ENCODE results near the gene TMEM107.
A peak's percentile ranks its signal among the peaks of the same experiment; 100 is the strongest.

Gene TMEM107

DNA sequence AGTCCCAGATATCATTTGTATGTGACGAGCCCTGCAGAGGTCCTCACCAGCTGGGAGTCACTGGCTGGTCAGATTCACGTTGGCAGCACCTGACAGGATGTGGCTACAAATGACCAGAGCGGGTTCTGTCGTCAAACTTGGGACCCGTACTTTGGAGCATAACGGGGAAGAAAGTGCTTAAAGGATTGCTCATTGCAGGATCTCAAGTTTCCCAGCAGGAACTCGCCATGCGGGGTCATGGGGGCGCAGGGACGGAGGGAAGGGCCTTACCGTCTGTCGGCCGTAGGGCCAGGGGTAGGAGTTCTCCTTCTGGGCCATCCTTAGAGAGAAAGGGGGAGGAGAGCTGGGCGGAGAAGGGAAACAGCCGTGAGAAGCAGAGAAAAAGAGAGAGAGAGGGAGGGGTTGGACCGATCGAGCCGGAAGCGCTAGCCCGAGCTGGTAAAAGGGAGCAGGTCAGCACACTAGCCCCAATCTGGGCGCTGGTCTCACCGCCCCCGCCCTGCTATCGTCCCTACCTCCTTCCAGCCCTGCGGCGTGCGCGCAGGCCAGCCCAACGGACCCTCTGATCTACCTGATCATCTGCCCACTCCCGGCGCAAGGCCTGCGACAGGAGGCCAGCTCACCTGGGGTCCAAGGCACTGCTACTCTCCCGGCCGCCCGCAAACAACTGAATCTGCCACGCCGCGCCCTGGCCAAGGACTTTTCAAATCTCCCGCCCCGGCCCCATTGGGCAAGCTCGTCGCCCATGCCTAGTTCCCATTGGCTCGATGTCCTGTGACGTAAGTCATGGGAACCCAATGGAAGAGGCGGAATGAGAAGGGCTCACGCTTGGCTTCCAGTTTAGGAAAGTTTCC lies 34.0 kb upstream of the TMEM107 start, which contains the start of gene AURKB:
Gene AURKB, minus strand, starts transcription at position 669 of the 854 bp plus-strand sequence. Its CDS starts 351 bp downstream, at position 318.
- peak; percentile 88 to 95 (median 88) for DNase-seq
- peak; percentile 100 for ATAC-seq (replicated peaks)
- Mint-ChIP-seq H3K36me3 (ENCODE audit: insufficient read depth) (peaks cover 21% of the 10 kb centered on the region), H3K27me3 (no peaks in the 10 kb centered on the region), H3K9me3 (no peaks in the 10 kb centered on the region), H3K27ac (peak within 1 kb of the TSS; percentile 87 to 90), H3K4me1 (ENCODE audit: low read depth in 2 of 2) (peaks cover 16 to 18% of the 10 kb centered on the region in 2 donors), H3K4me3 (peak within 1 kb of the TSS; percentile 88 to 95)

DNA sequence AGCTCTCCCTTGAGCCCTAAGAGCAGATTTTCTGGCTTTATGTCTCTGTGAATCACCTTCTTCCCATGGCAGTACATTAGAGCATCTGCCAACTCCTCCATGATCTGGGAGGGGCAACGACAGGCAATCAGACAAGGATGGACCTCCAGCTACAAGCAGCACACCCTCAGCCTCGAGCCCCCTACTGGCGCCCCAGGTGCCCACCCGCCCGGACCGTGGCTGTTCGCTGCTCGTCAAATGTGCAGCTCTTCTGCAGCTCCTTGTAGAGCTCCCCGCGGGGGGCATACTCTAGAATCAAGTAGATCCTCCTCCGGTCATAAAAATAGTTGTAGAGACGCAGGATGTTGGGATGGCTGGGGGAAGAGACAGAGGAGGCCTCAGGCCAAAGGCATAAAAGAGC lies 30.4 kb upstream of the TMEM107 start:
- ATAC-seq (replicated peaks), result no peak
- Mint-ChIP-seq H3K27ac (no peak overlapping the region), H3K4me3 (no peak overlapping the region), H3K36me3 (ENCODE audit: insufficient read depth) (peaks cover 15% of the 10 kb centered on the region), H3K27me3 (no peaks in the 10 kb centered on the region), H3K9me3 (no peaks in the 10 kb centered on the region), H3K4me1 (ENCODE audit: low read depth in 2 of 2) (peaks cover 16 to 18% of the 10 kb centered on the region in 2 donors)
- no peak for DNase-seq

DNA sequence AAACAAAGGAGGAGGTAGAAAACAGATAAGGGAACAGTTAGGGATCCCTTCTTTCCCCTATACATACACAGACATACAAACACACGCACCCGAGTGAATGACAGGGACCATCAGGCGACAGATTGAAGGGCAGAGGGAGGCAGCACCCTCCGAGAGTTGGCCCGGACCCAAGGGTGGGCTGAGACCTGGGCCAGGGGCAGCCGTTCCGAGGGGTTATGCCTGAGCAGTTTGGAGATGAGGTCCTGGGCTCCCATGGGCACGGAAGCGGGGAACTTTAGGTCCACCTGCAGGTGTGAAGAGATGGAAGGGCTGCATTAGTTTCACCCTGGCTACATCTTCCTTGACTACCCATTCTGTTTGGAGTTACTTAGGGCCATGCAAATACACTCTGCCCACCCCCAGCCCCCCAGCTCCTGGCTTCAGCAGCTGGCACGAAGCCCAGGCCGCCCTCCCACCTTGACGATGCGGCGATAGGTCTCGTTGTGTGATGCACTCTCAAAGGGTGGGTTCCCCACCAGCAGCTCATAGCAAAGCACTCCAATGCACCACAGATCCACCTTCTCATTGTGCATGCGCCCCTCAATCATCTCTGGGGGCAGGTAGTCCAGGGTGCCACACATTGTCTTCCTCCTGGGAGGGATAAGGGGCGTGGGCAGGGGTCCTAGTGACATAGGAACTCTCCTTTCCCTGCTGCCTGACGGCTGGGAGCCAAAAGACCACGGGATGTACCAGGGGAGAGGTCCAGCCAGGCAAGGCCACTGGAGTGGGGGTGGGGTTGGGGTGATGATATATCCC lies 28.8 kb upstream of the TMEM107 start:
- DNase-seq (no peak), ATAC-seq (replicated peaks) (no peak)
- H3K4me3 Mint-ChIP-seq, result no peak overlapping the region
- peaks cover 14% of the 10 kb centered on the region for H3K36me3 Mint-ChIP-seq (ENCODE audit: insufficient read depth)
- no peak overlapping the region for H3K27ac Mint-ChIP-seq
- H3K9me3 Mint-ChIP-seq, result no peaks in the 10 kb centered on the region
- no peaks in the 10 kb centered on the region for H3K27me3 Mint-ChIP-seq
- peaks cover 8 to 9% of the 10 kb centered on the region in 2 donors for H3K4me1 Mint-ChIP-seq (ENCODE audit: low read depth in 2 of 2)

DNA sequence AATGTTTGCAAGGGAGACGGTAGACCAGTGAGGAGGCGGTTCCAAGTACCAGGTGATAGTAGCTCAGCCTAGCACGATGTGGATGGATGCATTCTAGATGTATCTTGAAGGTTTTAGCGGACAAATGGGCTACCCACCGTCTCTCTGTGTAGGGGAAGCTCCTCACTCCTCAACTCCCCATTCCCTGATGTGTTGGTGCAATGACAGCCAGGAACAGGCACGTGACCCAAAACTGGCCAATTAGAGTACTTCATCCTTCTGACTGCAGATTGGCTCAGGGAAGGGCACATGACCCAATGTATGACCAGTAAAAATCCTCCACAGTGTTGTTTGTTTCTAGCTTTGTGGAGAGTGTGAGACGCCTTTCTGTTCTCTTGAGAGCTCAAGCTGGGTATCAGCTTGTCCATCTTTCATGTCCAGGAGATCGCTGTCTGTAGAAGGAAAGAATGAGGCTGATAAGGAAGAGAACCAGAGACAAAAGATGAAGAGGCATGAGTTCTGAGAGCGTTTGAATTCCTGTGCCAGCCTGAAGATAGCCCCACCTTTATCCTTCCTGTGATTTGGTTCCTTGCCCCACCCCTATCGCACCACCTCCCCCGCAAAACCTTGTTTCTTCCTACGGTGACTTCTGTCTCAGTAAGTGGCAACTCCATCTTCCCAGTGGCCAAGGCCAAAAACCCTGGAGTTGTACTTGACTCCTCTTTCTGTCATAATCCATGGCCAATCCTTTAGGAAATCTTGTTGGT lies 16.1 kb upstream of the TMEM107 start:
- ATAC-seq (replicated peaks), result peak; percentile 9

DNA sequence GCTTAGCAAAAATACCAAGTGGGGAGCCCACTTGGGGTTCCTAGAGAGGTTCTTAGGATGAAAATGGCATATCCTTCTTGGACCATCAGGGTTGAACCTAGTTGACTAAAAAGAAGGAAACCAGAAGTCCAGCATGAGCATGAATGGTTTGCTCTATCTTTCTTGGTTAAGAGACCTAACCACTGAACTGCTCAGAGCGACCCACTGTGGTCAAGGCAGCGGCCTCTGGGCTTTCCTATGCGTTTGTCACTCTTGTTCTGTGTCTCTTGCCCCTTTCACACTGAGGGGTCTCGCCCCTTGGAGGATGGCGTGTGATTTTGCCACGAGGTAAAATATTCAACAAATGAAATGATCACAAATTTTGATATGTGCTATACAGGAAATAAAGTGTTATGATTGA lies 14.3 kb upstream of the TMEM107 start:
- no peaks in the 10 kb centered on the region for H3K27me3 Mint-ChIP-seq
- H3K27ac Mint-ChIP-seq, result no peak overlapping the region
- peaks cover 11% of the 10 kb centered on the region for H3K36me3 Mint-ChIP-seq (ENCODE audit: insufficient read depth)
- DNase-seq (no peak), ATAC-seq (replicated peaks) (no peak)
- no peaks in the 10 kb centered on the region for H3K9me3 Mint-ChIP-seq
- peaks cover 10 to 11% of the 10 kb centered on the region in 2 donors for H3K4me1 Mint-ChIP-seq (ENCODE audit: low read depth in 2 of 2)
- H3K4me3 Mint-ChIP-seq, result no peak overlapping the region

More for the DNA sequence above, 16.1 kb upstream of the TMEM107 start:
- no peaks in the 10 kb centered on the region for H3K27me3 Mint-ChIP-seq
- H3K36me3 Mint-ChIP-seq (ENCODE audit: insufficient read depth), result peaks cover 11% of the 10 kb centered on the region
- peaks cover 10 to 17% of the 10 kb centered on the region in 2 donors for H3K4me1 Mint-ChIP-seq (ENCODE audit: low read depth in 2 of 2)
- H3K4me3 Mint-ChIP-seq, result no peak overlapping the region
- H3K9me3 Mint-ChIP-seq, result no peaks in the 10 kb centered on the region
- peak in 1 of 3 experiments; percentile 42 for DNase-seq
- no peak overlapping the region for H3K27ac Mint-ChIP-seq

DNA sequence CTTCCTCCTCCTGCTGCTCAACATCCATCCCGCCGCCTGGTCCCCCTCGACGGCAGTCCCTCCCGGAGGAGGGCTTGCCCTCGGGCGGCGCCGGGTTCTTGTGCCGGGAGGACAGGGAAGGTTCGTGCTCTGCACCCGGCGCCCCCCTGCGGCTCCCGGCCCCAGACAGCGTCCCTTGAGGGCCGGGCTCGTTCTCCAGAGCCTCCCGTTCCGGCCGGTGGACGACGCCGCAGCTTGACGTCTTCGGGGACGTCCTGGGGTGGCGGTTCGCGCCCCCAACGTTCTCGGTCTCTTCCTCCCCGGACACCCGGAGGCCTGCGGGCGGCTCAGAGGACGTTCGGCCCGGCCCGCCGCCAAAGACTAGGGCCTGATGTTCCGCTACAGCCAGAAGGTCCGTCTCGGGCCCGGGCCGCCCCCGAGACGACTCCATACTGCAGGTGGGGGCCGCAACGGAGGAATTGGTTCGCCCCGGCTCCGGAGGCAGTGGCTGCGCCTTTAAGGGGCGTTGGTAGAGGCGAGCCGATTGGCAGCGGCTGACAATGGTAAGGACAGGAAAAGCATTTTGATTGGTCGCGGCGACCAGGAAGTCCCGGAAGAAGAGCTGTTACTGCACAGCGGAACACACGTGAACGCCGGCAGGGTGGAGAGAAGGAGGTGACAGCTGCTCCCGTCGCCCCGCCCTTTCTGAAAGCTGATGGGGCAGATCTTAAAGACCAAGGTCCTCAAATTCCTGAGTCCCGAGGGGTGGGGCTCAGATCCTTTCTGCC lies 13.7 kb upstream of the TMEM107 start, which contains the start of gene BORCS6:
Gene BORCS6, minus strand, starts transcription at position 470 of the 767 bp plus-strand sequence. Its CDS starts 40 bp downstream, at position 430.
- DNase-seq (peak; percentile 86 to 91 (median 90)), ATAC-seq (replicated peaks) (peak; percentile 70)
- Mint-ChIP-seq H3K4me3 (no peak within 1 kb of the TSS), H3K4me1 (ENCODE audit: low read depth in 2 of 2) (peaks cover 10 to 11% of the 10 kb centered on the region in 2 donors), H3K36me3 (ENCODE audit: insufficient read depth) (peaks cover 11% of the 10 kb centered on the region), H3K9me3 (no peaks in the 10 kb centered on the region), H3K27me3 (no peaks in the 10 kb centered on the region), H3K27ac (no peak within 1 kb of the TSS)

DNA sequence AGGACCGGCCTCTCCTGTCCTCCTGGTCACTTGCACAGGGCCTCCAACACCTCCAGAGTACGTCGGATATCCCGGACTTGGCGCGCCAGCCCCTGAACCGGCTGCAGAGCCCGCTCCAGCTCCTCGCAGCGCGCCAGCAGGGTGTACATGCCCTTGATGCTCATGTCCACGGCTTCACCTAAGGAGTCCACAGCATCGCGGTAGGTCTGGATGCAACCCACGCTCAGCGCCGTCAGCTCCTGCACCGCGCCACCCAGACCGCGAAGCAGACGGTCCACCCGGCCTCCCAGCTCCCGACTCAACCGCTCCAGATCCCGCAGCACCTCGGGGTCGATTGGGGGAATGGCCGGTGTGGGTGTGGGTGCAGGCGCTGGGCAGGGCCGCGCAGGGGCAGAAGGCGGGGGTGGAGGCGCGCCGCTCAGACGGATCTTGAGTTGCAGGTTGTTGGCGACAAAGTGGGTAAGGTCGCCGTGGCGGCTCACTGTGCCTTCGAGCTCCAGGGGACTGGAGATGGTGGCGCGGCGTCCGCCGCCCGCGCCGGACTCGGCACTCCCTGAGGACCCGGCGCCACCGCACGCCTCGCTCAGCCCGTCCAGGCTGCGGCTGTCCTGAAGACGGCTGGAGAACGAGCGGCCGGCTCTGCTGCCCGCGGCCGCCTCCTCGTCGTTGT lies 13.0 kb upstream of the TMEM107 start:
- H3K4me1 Mint-ChIP-seq (ENCODE audit: low read depth in 2 of 2), result peaks cover 10 to 13% of the 10 kb centered on the region in 2 donors
- H3K4me3 Mint-ChIP-seq, result no peak overlapping the region
- H3K9me3 Mint-ChIP-seq, result no peaks in the 10 kb centered on the region
- H3K27ac Mint-ChIP-seq, result no peak overlapping the region
- peaks cover 11% of the 10 kb centered on the region for H3K36me3 Mint-ChIP-seq (ENCODE audit: insufficient read depth)
- H3K27me3 Mint-ChIP-seq, result no peaks in the 10 kb centered on the region
- ATAC-seq (replicated peaks) (no peak), DNase-seq (peak in 2 of 3 experiments; percentile 30 to 34)

DNA sequence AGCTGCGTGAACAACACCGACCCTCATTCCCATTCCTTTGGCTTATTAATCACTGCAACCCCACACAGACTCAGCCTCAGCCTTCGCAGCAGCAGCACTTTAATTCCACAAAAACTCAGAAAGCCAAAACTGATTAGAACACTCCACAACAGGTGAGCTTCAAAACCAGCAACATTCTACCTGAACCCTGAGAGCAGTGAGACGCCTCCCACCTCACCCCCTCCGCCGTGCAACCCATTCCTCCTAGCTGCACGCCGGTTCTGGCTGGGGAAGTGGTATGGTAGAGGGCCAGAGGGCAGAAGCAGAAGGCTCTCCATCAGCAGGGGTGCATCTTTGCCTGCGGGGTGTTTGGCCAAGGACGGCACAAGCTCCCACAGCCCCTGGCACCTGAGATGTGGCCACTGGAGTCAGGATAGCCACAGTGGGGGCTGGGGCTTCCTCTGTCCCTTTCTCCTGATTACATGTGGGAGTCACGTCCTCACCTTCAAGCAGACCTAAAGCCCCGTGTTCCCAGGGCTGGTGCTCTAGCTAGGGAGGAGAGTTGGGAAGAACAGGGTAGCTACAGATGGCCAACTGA lies 12.2 kb upstream of the TMEM107 start:
- Mint-ChIP-seq H3K36me3 (ENCODE audit: insufficient read depth) (peaks cover 11% of the 10 kb centered on the region), H3K4me1 (ENCODE audit: low read depth in 2 of 2) (peaks cover 10 to 17% of the 10 kb centered on the region in 2 donors), H3K9me3 (no peaks in the 10 kb centered on the region), H3K4me3 (no peak overlapping the region), H3K27ac (no peak overlapping the region), H3K27me3 (no peaks in the 10 kb centered on the region)
- peak in 1 of 3 experiments; percentile 29 for DNase-seq
- no peak for ATAC-seq (replicated peaks)

DNA sequence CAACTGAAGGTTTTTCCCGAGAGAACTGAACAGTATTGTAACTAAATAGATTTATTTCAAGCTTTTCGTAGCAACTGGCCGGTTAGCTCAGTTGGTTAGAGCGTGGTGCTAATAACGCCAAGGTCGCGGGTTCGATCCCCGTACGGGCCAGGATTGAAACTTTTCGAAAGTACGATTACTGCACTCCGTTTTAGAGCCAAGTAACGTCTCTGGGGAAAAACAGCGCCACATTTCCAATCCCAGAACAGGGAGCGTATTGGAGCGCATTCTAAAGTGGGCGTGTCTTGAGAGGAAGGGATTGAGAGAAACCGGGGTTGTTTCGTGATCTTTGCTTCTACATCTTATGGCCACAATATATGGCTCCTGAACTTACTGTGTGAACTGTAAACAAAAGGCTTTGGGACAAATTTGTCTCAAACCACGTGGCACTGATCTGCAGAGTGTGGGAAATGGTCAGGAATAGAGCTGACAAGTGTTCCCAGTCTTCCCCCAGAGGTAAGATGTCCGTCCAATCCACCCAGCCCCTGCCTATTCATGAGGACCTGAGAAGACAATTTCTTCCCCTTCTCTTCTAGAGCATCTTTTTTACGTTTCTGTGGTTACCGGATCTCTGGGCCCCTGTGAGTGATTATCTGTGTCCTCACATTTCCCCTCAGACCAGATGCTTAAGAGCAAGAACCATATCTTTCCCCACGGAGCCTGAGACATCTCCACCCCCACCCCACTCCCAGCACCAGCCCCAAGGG lies 11.5 kb upstream of the TMEM107 start:
- no peak overlapping the region for H3K27ac Mint-ChIP-seq
- peak; percentile 82 to 89 (median 83) for DNase-seq

DNA sequence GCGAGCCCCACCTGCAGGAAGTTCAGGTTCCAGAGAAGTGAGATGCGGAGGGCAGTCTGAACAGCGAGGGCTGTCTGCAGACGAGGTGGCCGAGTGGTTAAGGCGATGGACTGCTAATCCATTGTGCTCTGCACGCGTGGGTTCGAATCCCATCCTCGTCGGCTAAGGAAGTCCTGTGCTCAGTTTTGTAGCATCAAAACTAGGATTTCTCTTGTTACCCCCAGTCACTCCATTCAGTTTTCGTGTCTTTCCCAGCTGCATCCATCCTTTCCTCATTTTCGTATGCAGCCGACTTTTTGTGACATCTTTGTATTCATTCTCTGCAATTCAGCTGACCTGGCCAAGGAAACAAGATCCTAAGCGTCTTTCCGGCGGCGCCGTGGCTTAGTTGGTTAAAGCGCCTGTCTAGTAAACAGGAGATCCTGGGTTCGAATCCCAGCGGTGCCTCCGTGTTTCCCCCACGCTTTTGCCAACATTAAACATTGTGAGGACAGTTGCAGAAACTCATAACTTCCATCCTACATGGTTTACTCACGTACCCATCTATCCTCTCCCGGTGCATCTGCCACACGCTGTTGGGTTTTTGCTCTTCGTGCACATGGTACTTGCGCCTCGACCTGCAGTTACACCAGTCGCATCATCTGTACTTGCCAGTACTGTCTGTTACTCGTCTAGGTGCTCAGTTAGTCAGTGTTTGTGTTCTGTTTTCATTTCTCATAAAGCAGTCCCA lies 10.8 kb upstream of the TMEM107 start:
- Mint-ChIP-seq H3K4me3 (no peak overlapping the region), H3K9me3 (no peaks in the 10 kb centered on the region), H3K27ac (no peak overlapping the region), H3K36me3 (ENCODE audit: insufficient read depth) (peaks cover 11% of the 10 kb centered on the region), H3K27me3 (no peaks in the 10 kb centered on the region), H3K4me1 (ENCODE audit: low read depth in 2 of 2) (peaks cover 10 to 17% of the 10 kb centered on the region in 2 donors)
- DNase-seq (peak; percentile 86 to 93 (median 87)), ATAC-seq (replicated peaks) (peak; percentile 53)

More for the DNA sequence above, 11.5 kb upstream of the TMEM107 start:
- H3K4me1 Mint-ChIP-seq (ENCODE audit: low read depth in 2 of 2), result peaks cover 10 to 17% of the 10 kb centered on the region in 2 donors
- no peaks in the 10 kb centered on the region for H3K9me3 Mint-ChIP-seq
- H3K4me3 Mint-ChIP-seq, result no peak overlapping the region
- H3K27me3 Mint-ChIP-seq, result no peaks in the 10 kb centered on the region
- ATAC-seq (replicated peaks), result no peak
- peaks cover 11% of the 10 kb centered on the region for H3K36me3 Mint-ChIP-seq (ENCODE audit: insufficient read depth)

DNA sequence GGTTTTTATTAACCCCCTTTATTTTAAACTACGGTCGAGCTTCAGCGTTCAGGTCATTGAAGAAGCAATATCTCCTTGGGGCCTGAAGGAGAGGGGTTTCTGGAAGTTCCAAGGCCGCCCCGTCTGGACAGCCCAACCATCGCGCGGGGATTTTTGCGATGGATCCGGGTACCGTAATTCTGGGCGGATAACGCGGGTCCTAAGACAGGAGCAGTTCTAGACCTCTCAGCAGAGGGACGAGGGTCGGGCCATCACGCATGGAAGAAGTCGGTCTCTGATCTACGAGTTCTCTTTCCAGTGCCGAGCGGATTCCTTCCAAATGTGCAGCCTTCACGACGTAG lies 10.2 kb upstream of the TMEM107 start:
- H3K27ac Mint-ChIP-seq, result no peak overlapping the region
- H3K4me1 Mint-ChIP-seq (ENCODE audit: low read depth in 2 of 2), result peaks cover 10 to 17% of the 10 kb centered on the region in 2 donors
- H3K27me3 Mint-ChIP-seq, result no peaks in the 10 kb centered on the region
- H3K36me3 Mint-ChIP-seq (ENCODE audit: insufficient read depth), result peaks cover 11% of the 10 kb centered on the region
- no peak for ATAC-seq (replicated peaks)
- H3K4me3 Mint-ChIP-seq, result no peak overlapping the region
- no peaks in the 10 kb centered on the region for H3K9me3 Mint-ChIP-seq
- no peak for DNase-seq
